GM12878 (cell line): ENCODE results near the gene OR4D6. TPM values are rescaled to one million over a fixed set of nuclear protein-coding genes. Genes with fewer than 3 reads are reported as not detected.

ENCODE experiments used
- ATAC-seq: fragments of 200-7000 bp; cut with Tn5 transposase; 3 replicates; pipeline ENCODE4 v1.9.1; 2020; ENCODE audit warnings: mild to moderate bottlenecking, moderate library complexity
- Bru-seq: library from RNA; stranded (reverse); fragments of 400-500 nt; gene quantifications from one replicate; lab custom pipeline; 2021; lab: Mats Ljungman, UMichigan
- BruChase-seq, 2 experiments: library from RNA; stranded (reverse); fragments of 400-500 nt; gene quantifications; one replicate each; lab custom pipeline; 2021; lab: Mats Ljungman, UMichigan
- BruUV-seq: library from RNA; stranded (reverse); fragments of 400-500 nt; replicated peaks from 2 replicates; lab custom pipeline; 2021; lab: Mats Ljungman, UMichigan
- CTCF ChIA-PET: fragments of 300-600 bp; sonication (Branson Sonifier 250); formaldehyde crosslinking; extraction: SDS; loops from one replicate; lab custom pipeline; 2021; ENCODE audit warnings: inconsistent platforms; lab: Yijun Ruan, JAX
- POLR2A ChIA-PET: fragments of 350-600 bp; formaldehyde crosslinking; extraction: SDS; loops from one replicate; lab custom pipeline; 2021; ENCODE audit warnings: inconsistent platforms; lab: Charles Lee
- RAD21 ChIA-PET: fragments of 300-600 bp; sonication (Branson Sonifier 250); formaldehyde crosslinking; loops from one replicate; lab custom pipeline; 2023; ENCODE audit warnings: antibody characterized with exemption; ENCODE audit not compliant: unreplicated experiment; lab: Charles Lee
- SMC1A ChIA-PET: fragments of 300-600 bp; sonication (Branson Sonifier 250); formaldehyde crosslinking; loops from one replicate; lab custom pipeline; 2023; ENCODE audit not compliant: unreplicated experiment, uncharacterized antibody; lab: Charles Lee
- DNase-seq: peaks from one replicate; pipeline ENCODE4 v3.0.0-alpha.2; 2011; ENCODE audit warnings: low read depth, low spot score
- FAIRE-seq: peaks from 3 replicates; lab custom pipeline; 2011; peaks lifted over from hg19 to GRCh38; lab: Jason Lieb, UNC
- H2AFZ ChIP-seq: 2 replicates; pipeline ENCODE4 v1.6.0; 2011; ENCODE audit warnings: low read depth, low read length, control low read depth; ENCODE audit not compliant: control insufficient read depth
- H3K27ac ChIP-seq: 2 replicates; pipeline ENCODE4 v1.5.1; 2011; ENCODE audit warnings: control low read depth; ENCODE audit not compliant: control insufficient read depth, insufficient read depth
- H3K27me3 ChIP-seq, 2 experiments: replicated peaks in 1 of 2; 2 replicates each; pipeline versions ENCODE4 v1.6.0 to v1.6.1; 2011; ENCODE audit warnings: low read length in 1 of 2; ENCODE audit not compliant: control insufficient read depth in 2 of 2, insufficient read depth in 2 of 2
- H3K36me3 ChIP-seq, 2 experiments: 2 replicates each; pipeline ENCODE4 v1.5.1; 2011; ENCODE audit warnings: low read length in 1 of 2; ENCODE audit not compliant: control insufficient read depth in 2 of 2, insufficient read depth in 2 of 2
- H3K4me1 ChIP-seq: 2 replicates; pipeline ENCODE4 v1.6.1; 2011; ENCODE audit warnings: mild to moderate bottlenecking, low read length, moderate library complexity, mixed read lengths; ENCODE audit not compliant: control insufficient read depth, insufficient read depth
- H3K4me2 ChIP-seq: 2 replicates; pipeline ENCODE4 v1.6.0; 2011; ENCODE audit warnings: control low read depth; ENCODE audit not compliant: control insufficient read depth, insufficient read depth
- H3K4me3 ChIP-seq: fragments of 200-600 bp; sonication (generic); 2 replicates; pipeline ENCODE4 v1.5.1; 2016
- H3K79me2 ChIP-seq: 2 replicates; pipeline ENCODE4 v1.6.0; 2011; ENCODE audit warnings: low read length; ENCODE audit not compliant: control insufficient read depth, insufficient read depth
- H3K9ac ChIP-seq: 2 replicates; pipeline ENCODE4 v1.8.0; 2011; ENCODE audit warnings: low read length, control low read depth, mixed read lengths; ENCODE audit not compliant: control insufficient read depth, insufficient read depth
- H3K9me3 ChIP-seq: replicated peaks from 3 replicates; pipeline ENCODE4 v1.5.1; 2011; ENCODE audit warnings: mild to moderate bottlenecking, low read length; ENCODE audit not compliant: control insufficient read depth, insufficient read depth
- H4K20me1 ChIP-seq: 2 replicates; pipeline ENCODE4 v1.6.0; 2011; ENCODE audit not compliant: control insufficient read depth, insufficient read depth
- BACH1 ChIP-seq: fragments of 450-650 bp; IDR thresholded peaks from 2 replicates; pipeline ENCODE4 v1.6.1; 2017; ENCODE audit warnings: mild to moderate bottlenecking, borderline replicate concordance
- CREM ChIP-seq: IDR thresholded peaks from 2 replicates; pipeline ENCODE4 v1.6.1; 2014; ENCODE audit warnings: antibody characterized with exemption, low read depth
- FOXM1 ChIP-seq: IDR thresholded peaks from 2 replicates; pipeline ENCODE4 v1.6.1; 2012; ENCODE audit warnings: low read depth, mild to moderate bottlenecking, inconsistent platforms, low read length, moderate library complexity
- HCFC1 ChIP-seq: fragments of 150-350 bp; IDR thresholded peaks from 2 replicates; pipeline ENCODE4 v1.6.1; 2014; ENCODE audit warnings: low read length
- NFYB ChIP-seq: IDR thresholded peaks from 2 replicates; pipeline ENCODE4 v1.6.1; 2011; ENCODE audit warnings: low read depth, mild to moderate bottlenecking, low read length, improper control_type of control experiment, moderate library complexity; ENCODE audit not compliant: insufficient read depth
- RFX5 ChIP-seq: IDR thresholded peaks from 2 replicates; pipeline ENCODE4 v1.6.1; 2011; ENCODE audit warnings: low read depth, low read length, improper control_type of control experiment
- WGBS: methylation state at CpG from one replicate; pipeline ENCODE4 v1.1.6; 2016; ENCODE audit warnings: low lambda C conversion rate; ENCODE audit not compliant: insufficient replicate concordance, insufficient coverage; ENCODE audit errors: missing lambda C conversion rate; 5-methylcytosine and 5-hydroxymethylcytosine counted together
- in situ Hi-C: fragments of 300-500 bp; cut with MboI; formaldehyde crosslinking; loops from 9 replicates; pipeline ENCODE4 v1.14.3; 2018; ENCODE audit warnings: mixed read lengths
- intact Hi-C: fragments of 100-400 bp; cut with micrococcal nuclease; formaldehyde crosslinking; loops from one replicate; pipeline ENCODE4 v1.14.2; 2022; ENCODE audit not compliant: unreplicated experiment
- long read RNA-seq, 2 experiments: library from polyadenylated mRNA; unstranded; transcript quantifications; one replicate each; pipeline ENCODE4 v2.0.0, GENCODE V29; 2019 to 2020
- polyA minus RNA-seq, 3 experiments: library from RNA; depleted of rRNA, polyadenylated mRNA; stranded (reverse); fragments of >200 nt; gene quantifications; 2 replicates each; pipeline ENCODE4 v1.2.3, GENCODE V29; 2011
- polyA plus RNA-seq, 11 experiments: library from polyadenylated mRNA; depleted of rRNA in 4 of 11; unstranded in 6 of 11; stranded (reverse) in 5 of 11; fragments of >200 nt; fragmentation: Nextera tagmentation in 4 of 11; fragmentation: Illumina TruSeq in 1 of 11; extraction: Ambion mirVana in 4 of 11; extraction: Trizol in 1 of 11; gene quantifications; 1 replicate in 1 of 11; 2 replicates in 10 of 11; pipeline versions ENCODE4 v1.2.1 to v1.2.3, GENCODE V29; 2011 to 2016; ENCODE audit warnings: inconsistent platforms in 2 of 11, missing spikeins in 2 of 11, low read depth in 1 of 11
- total RNA-seq, 4 experiments: library from RNA; depleted of rRNA in 3 of 4; stranded (reverse); fragments of >200 nt in 3 of 4; fragmentation: Illumina TruSeq in 1 of 4; extraction: Trizol in 1 of 4; gene quantifications; 2 replicates each; pipeline versions ENCODE4 v1.2.1 to v1.2.3, GENCODE V29; 2013 to 2021

The OR4D6 gene
- not detected in 2 replicates for total RNA-seq (2013; cell fraction: nucleolus; rRNA removed)
- total RNA-seq (2014; rRNA removed) = not detected in 2 replicates
- total RNA-seq (2014; rRNA removed; fragmentation: Illumina TruSeq; extraction: Trizol) = not detected in 2 replicates
- not detected in 2 replicates for total RNA-seq (2021)
- not detected for polyA plus RNA-seq (2011; ENCODE audit: low read depth)
- not detected in 2 replicates for polyA plus RNA-seq (2011; rRNA removed)
- polyA plus RNA-seq (2011; cell fraction: cytosol; rRNA removed) = not detected in 2 replicates
- not detected in 2 replicates for polyA plus RNA-seq (2011; cell fraction: nucleus; rRNA removed)
- polyA plus RNA-seq (2012) = not detected in 2 replicates
- not detected in 2 replicates for polyA plus RNA-seq (2014; fragmentation: Illumina TruSeq; extraction: Trizol)
- not detected for polyA plus RNA-seq (2014; fragmentation: Nextera tagmentation; extraction: Ambion mirVana)
- not detected in 2 replicates for polyA plus RNA-seq (2014; rRNA removed)
- polyA plus RNA-seq (2016; fragmentation: Nextera tagmentation; extraction: Ambion mirVana) = not detected
- polyA minus RNA-seq (2011; rRNA and poly(A)+ RNA removed) = not detected in 2 replicates
- not detected in 2 replicates for polyA minus RNA-seq (2011; cell fraction: cytosol; rRNA and poly(A)+ RNA removed)
- not detected in 2 replicates for polyA minus RNA-seq (2011; cell fraction: nucleus; rRNA and poly(A)+ RNA removed)
- Bru-seq, nascent RNA = not detected
- not detected for BruChase-seq, experiment 1, labeled RNA remaining after a 6-hour chase
- BruChase-seq, experiment 2, labeled RNA remaining after a 2-hour chase = not detected
- long read RNA-seq, experiment 1 = 0 reads
- long read RNA-seq, experiment 2 = 0 reads

DNA sequence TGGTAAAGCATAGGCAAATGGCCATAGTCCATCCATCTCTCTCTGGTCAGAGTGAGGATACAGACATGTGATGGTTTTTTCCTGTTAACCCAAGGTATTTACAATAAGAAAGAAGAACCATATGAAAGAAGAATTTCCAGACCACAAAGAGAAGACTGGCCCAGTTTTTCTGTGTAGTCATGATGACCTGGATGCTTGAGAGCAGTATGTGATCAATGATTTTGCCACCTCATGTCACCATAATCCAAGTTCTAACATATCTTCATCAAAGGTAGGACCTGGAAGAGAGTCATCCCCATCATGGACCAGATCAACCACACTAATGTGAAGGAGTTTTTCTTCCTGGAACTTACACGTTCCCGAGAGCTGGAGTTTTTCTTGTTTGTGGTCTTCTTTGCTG, at the start of gene OR4D6:
TSS of gene OR4D6 (plus strand) at position 301 of the 400 bp plus-strand sequence. CDS start at position 301, 0 bp downstream.
- Histone ChIP-seq H3K4me3 (no peak within 1 kb of the TSS), H3K36me3 (no peaks in the 10 kb centered on the region), H3K4me2 (no peak within 1 kb of the TSS), H3K27ac (no peak within 1 kb of the TSS)
- intact Hi-C loops = no loop called here
- DNase-seq (no peak), ATAC-seq (no peak)
- 41% methylated on average over 2 of the region's 2 CpGs for WGBS
- SMC1A ChIA-PET = no interaction called here
- TF ChIP-seq CREM (no peak), BACH1 (no peak), FOXM1 (no peak), NFYB (no peak), HCFC1 (no peak), RFX5 (no peak)
- TF ChIP-seq, all 136 proteins: peak for 0
- no TSS peak for BruUV-seq
- ChIA-PET CTCF (no interaction called here), RAD21 (no interaction called here), POLR2A (no interaction called here)
- Histone ChIP-seq H3K9me3 (no peaks in the 10 kb centered on the region), H2AFZ (no peak within 1 kb of the TSS), H3K27me3 (peaks cover 0 to 3% of the 10 kb centered on the region in 2 experiments; a peak in 2 of 4 replicates), H3K4me1 (no peaks in the 10 kb centered on the region), H3K9ac (no peak within 1 kb of the TSS), H4K20me1 (no peaks in the 10 kb centered on the region), H3K79me2 (no peaks in the 10 kb centered on the region)
- in situ Hi-C loops = no loop called here
- FAIRE-seq = no peak
